HG02798 (cell line): ENCODE data around the gene ZNF165.
"Not testable (repeated sequence)": the region's sequence is repeated elsewhere in the genome, so short reads cannot be mapped to it uniquely, and the experiment has no call there.

Source experiments
- ATAC-seq: cut with Tn5 transposase; IDR thresholded peaks from one replicate; pipeline ENCODE4 v1.9.1; 2021; ENCODE audit warnings: mild to moderate bottlenecking; ENCODE audit not compliant: unreplicated experiment, poor library complexity

ZNF165 gene

GRCh38 chr6:28118217-28118616 is 37.8 kb downstream of the ZNF165 start:
- ATAC-seq, result no peak

- no peak for ATAC-seq
Measured at GRCh38 chr6:28121876-28122275, 41.5 kb downstream of the ZNF165 start.

- not testable (repeated sequence) for ATAC-seq
Measured at GRCh38 chr6:28122283-28122682, 41.9 kb downstream of the ZNF165 start.

GRCh38 chr6:28124350-28124970 is 44.1 kb downstream of the ZNF165 start, which contains the start of gene ZSCAN16:
TSS of gene ZSCAN16 (plus strand) at chr6:28124609. CDS start at chr6:28125444, 835 bp downstream.
- ATAC-seq, result peak; percentile 100

- ATAC-seq, result no peak
Measured at GRCh38 chr6:28124971-28125353, 44.6 kb downstream of the ZNF165 start.

GRCh38 chr6:28125401-28125800 is 45.0 kb downstream of the ZNF165 start:
- ATAC-seq, result no peak

- ATAC-seq, result no peak
Measured at GRCh38 chr6:28134015-28134414, 53.6 kb downstream of the ZNF165 start.

- no peak for ATAC-seq
Measured at GRCh38 chr6:28134716-28135115, 54.3 kb downstream of the ZNF165 start.

GRCh38 chr6:28135393-28135792 is 55.0 kb downstream of the ZNF165 start:
- no peak for ATAC-seq

GRCh38 chr6:28136585-28137504 is 56.5 kb downstream of the ZNF165 start:
- peak; percentile 78 for ATAC-seq

- peak; percentile 30 for ATAC-seq
Measured at GRCh38 chr6:28137505-28137981, 57.2 kb downstream of the ZNF165 start.
